GM18519 (cell line): Measurements from ENCODE around the gene SLIT1.

Experiments
- ATAC-seq: cut with Tn5 transposase; IDR thresholded peaks from one replicate; pipeline ENCODE4 v1.9.1; 2021; ENCODE audit warnings: mild to moderate bottlenecking, moderate library complexity; ENCODE audit not compliant: unreplicated experiment, low FRiP score

SLIT1 gene

GRCh38 chr10:97120370-97120769 lies 65.4 kb downstream of the SLIT1 start:
- no peak for ATAC-seq

GRCh38 chr10:97119058-97119745 lies 66.6 kb downstream of the SLIT1 start:
- no peak for ATAC-seq

GRCh38 chr10:97117372-97117771 lies 68.4 kb downstream of the SLIT1 start:
- no peak for ATAC-seq

GRCh38 chr10:97116462-97117162 lies 69.1 kb downstream of the SLIT1 start:
- ATAC-seq = no peak

GRCh38 chr10:97115846-97116245 lies 69.9 kb downstream of the SLIT1 start:
- no peak for ATAC-seq

GRCh38 chr10:97111615-97112014 lies 74.1 kb downstream of the SLIT1 start:
- no peak for ATAC-seq

- ATAC-seq = no peak
Observed at GRCh38 chr10:97109547-97109946, 76.2 kb downstream of the SLIT1 start.

- ATAC-seq = no peak
Observed at GRCh38 chr10:97107551-97107950, 78.2 kb downstream of the SLIT1 start.

GRCh38 chr10:97106207-97106606 lies 79.6 kb downstream of the SLIT1 start:
- ATAC-seq = no peak

GRCh38 chr10:97105303-97105702 lies 80.5 kb downstream of the SLIT1 start:
- ATAC-seq = no peak

- no peak for ATAC-seq
Observed at GRCh38 chr10:97103316-97104080, 82.3 kb downstream of the SLIT1 start.

GRCh38 chr10:97102441-97102840 lies 83.3 kb downstream of the SLIT1 start:
- ATAC-seq = no peak

GRCh38 chr10:97101166-97101940 lies 84.4 kb downstream of the SLIT1 start:
- ATAC-seq = no peak

- no peak for ATAC-seq
Observed at GRCh38 chr10:97100657-97101056, 85.1 kb downstream of the SLIT1 start.

GRCh38 chr10:97099868-97100267 lies 85.9 kb downstream of the SLIT1 start:
- no peak for ATAC-seq

GRCh38 chr10:97099089-97099488 lies 86.7 kb downstream of the SLIT1 start:
- ATAC-seq = no peak

- no peak for ATAC-seq
Observed at GRCh38 chr10:97097084-97097433, 88.7 kb downstream of the SLIT1 start.

- no peak for ATAC-seq
Observed at GRCh38 chr10:97096261-97097083, 89.3 kb downstream of the SLIT1 start.

GRCh38 chr10:97095701-97096260 lies 90.0 kb downstream of the SLIT1 start:
- ATAC-seq = no peak

- no peak for ATAC-seq
Observed at GRCh38 chr10:97090644-97091043, 95.1 kb downstream of the SLIT1 start.
